ENCODE data around the gene NIPSNAP2. TPM values are rescaled to one million over a fixed set of nuclear protein-coding genes. Genes with fewer than 3 reads are reported as not detected.

NIPSNAP2 gene
- total RNA-seq, 2 donors from 2014 or later, result 205 to 370 TPM

DNA sequence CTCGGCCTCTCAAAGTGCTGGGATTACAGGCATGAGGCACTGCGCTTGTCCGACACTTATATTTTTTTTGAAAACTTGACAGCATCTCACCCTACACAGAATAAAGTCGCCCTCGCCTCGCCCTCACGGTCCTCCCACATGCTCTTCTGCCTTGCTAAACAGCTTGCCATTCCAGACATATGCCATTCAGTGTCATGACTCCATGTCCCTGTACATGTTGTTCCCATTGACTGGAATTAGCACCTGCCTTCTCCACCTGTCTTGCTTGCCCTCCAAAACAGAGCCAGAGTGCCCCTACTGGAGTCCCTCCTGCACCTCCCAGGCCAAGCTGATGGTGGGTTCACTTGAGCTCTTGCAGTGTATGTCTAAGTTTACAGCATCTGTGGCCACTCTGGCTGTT lies 6.2 kb downstream of the NIPSNAP2 start:
- TF ChIP-seq, protein P1, sequence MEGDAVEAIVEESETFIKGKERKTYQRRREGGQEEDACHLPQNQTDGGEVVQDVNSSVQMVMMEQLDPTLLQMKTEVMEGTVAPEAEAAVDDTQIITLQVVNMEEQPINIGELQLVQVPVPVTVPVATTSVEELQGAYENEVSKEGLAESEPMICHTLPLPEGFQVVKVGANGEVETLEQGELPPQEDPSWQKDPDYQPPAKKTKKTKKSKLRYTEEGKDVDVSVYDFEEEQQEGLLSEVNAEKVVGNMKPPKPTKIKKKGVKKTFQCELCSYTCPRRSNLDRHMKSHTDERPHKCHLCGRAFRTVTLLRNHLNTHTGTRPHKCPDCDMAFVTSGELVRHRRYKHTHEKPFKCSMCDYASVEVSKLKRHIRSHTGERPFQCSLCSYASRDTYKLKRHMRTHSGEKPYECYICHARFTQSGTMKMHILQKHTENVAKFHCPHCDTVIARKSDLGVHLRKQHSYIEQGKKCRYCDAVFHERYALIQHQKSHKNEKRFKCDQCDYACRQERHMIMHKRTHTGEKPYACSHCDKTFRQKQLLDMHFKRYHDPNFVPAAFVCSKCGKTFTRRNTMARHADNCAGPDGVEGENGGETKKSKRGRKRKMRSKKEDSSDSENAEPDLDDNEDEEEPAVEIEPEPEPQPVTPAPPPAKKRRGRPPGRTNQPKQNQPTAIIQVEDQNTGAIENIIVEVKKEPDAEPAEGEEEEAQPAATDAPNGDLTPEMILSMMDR (IDR thresholded peaks at IDR 0.05), result no peak
- no peak for DNase-seq (ENCODE audit: low spot score)
- Histone ChIP-seq H3K4me1 (peaks cover 0 to 49% of the 10 kb centered on the region in 2 donors), H3K27me3 (no peaks in the 10 kb centered on the region), H3K9me3 (no peaks in the 10 kb centered on the region), H3K36me3 (no peaks in the 10 kb centered on the region), H3K4me3 (no peak overlapping the region), H3K27ac (peak overlapping the region; percentile 65 to 87)

DNA sequence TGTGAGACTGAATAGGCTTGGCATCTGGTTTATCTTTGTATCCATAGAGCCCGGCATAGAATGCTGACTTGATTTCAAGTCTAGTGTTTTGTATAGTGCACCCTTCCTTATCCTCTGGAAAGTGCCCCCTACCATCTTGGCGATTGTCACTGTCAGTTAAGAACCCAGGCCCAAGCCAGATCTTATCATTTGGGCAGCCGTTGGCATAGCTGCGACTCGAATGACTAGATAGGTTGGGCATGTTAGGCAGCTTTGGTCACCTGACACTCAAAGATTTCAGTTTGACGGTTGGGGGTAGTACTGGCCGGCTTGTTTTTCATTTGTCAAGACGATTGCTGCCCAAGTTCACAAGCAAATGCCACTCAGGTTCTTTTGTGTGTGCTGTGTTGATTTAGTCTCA lies 6.6 kb downstream of the NIPSNAP2 start:
- Histone ChIP-seq H3K4me1 (peaks cover 0 to 45% of the 10 kb centered on the region in 2 donors), H3K9me3 (no peaks in the 10 kb centered on the region), H3K4me3 (no peak overlapping the region), H3K27me3 (no peaks in the 10 kb centered on the region), H3K27ac (peak overlapping the region; percentile 65 to 87), H3K36me3 (no peaks in the 10 kb centered on the region)
- DNase-seq (ENCODE audit: low spot score), result no peak
- TF ChIP-seq, protein P1 (IDR thresholded peaks at IDR 0.05), result no peak

DNA sequence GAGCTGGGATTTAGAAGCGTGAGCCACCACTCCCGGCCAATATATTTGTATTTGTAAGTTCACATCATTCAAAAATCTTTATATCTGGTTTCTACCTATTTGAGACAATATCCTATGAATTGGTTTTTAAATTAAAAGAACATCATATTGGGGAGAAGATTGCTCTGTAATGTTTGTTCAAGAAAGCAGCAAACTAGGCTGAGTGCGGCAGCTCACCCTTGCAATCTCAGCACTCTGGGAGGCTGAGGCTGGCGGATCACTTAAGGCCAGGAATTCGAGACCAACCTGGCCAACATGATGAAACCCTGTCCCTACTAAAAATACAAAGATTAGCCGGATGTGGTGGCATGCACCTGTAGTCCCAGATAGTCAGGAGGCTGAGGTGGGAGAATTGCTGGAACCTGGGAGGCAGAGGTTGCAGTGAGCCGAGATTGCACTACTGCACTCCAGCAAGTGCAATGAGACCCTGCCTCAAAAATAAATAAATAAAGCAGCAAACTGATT lies 9.4 kb downstream of the NIPSNAP2 start:
- no peaks in the 10 kb centered on the region for H3K9me3 ChIP-seq
- H3K4me3 ChIP-seq, result no peak overlapping the region
- peaks cover 5% of the 10 kb centered on the region for H3K36me3 ChIP-seq
- H3K4me1 ChIP-seq, result peaks cover 0 to 30% of the 10 kb centered on the region in 2 donors
- DNase-seq (ENCODE audit: low spot score), result no peak
- no peaks in the 10 kb centered on the region for H3K27me3 ChIP-seq
- TF ChIP-seq, protein P1 (IDR thresholded peaks at IDR 0.05), result no peak
- peak overlapping the region in 1 of 2 donors; percentile 15 for H3K27ac ChIP-seq

DNA sequence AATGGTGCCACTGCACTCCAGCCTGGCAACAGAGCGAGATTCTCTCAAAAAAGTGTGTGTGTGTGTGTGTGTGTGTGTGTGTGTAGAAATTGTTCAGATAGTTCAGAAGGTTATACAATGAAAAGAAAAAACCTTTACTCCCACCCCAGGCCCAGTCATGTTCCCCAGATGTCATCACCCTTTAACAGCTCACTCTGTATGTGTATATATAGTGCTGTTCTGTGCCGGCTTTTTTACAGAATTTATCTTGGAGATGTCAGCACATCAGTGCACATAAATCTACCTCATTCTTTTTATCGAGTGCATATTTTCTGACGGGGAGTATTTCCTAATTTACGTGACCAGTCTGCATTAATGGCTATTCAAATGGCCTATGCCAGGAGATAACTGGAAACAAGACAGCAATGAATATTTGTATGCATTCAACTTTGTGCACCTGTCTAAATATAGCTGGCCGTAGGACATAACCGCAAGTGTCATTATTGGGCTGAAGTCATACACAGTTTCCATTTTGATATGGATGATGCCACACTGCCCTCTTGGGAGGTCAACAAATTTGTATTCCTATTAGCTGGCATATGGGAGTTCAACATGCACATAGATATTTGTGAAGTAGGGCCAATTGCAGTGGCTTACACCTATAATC lies 11.7 kb downstream of the NIPSNAP2 start:
- H3K9me3 ChIP-seq, result no peaks in the 10 kb centered on the region
- TF ChIP-seq, protein P1 (IDR thresholded peaks at IDR 0.05), result no peak
- peaks cover 0 to 18% of the 10 kb centered on the region in 2 donors for H3K4me1 ChIP-seq
- peaks cover 25% of the 10 kb centered on the region for H3K36me3 ChIP-seq
- H3K4me3 ChIP-seq, result no peak overlapping the region
- DNase-seq (ENCODE audit: low spot score), result no peak
- peak overlapping the region; percentile 59 to 74 for H3K27ac ChIP-seq
- H3K27me3 ChIP-seq, result no peaks in the 10 kb centered on the region

DNA sequence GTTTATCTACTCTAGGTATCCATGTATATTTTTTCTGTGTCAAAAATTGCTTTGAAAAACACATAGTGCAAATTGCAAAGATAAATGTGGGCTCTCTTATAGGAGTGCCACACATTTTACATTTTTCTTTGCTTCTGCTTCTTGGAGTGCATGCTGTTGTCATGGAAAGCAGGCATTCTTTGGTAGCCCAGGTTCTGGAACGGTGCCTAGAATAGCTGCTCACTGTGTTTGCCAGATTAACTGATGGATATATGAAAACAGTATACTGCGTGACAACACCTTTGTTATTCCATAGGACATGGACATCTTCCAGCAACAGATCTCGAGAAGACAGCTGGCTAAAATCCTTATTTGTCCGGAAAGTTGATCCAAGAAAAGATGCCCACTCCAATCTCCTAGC lies 13.4 kb downstream of the NIPSNAP2 start:
- no peak overlapping the region for H3K4me3 ChIP-seq
- H3K4me1 ChIP-seq, result peaks cover 0 to 13% of the 10 kb centered on the region in 2 donors
- H3K27me3 ChIP-seq, result no peaks in the 10 kb centered on the region
- peaks cover 42% of the 10 kb centered on the region for H3K36me3 ChIP-seq
- TF ChIP-seq, protein P1 (IDR thresholded peaks at IDR 0.05), result no peak
- H3K9me3 ChIP-seq, result no peaks in the 10 kb centered on the region
- no peak overlapping the region for H3K27ac ChIP-seq
- DNase-seq (ENCODE audit: low spot score), result no peak

DNA sequence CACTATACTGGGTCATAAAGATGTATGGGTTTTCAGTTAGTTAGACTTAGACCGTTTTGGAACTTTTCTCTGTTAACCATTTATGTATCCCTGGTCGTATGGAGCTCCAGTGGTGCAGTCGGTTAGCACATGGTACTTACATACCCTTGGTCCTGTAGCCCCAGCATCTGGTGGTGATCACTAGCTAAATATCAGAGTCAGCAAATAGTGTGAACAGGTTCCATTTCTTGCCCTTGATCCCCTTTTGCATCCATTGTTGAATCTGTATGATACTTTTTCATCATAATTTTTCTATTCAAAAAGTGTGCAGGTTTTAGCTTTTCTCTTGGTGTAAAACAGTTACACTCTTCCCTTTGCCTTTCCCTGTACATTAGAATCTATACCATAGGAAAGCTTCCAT lies 15.9 kb downstream of the NIPSNAP2 start:
- Histone ChIP-seq H3K4me1 (peaks cover 0 to 6% of the 10 kb centered on the region in 2 donors), H3K36me3 (peaks cover 67% of the 10 kb centered on the region), H3K27ac (no peak overlapping the region), H3K9me3 (no peaks in the 10 kb centered on the region), H3K4me3 (no peak overlapping the region), H3K27me3 (no peaks in the 10 kb centered on the region)
- no peak for DNase-seq (ENCODE audit: low spot score)
- TF ChIP-seq, protein P1 (IDR thresholded peaks at IDR 0.05), result no peak
